Lower lobe of right lung (tissue), 2 donors: ENCODE measurements around the gene PTCRA. TPM values are rescaled to one million over a fixed set of nuclear protein-coding genes. Genes with fewer than 3 reads are reported as not detected.
A peak's percentile ranks its signal among the peaks of the same experiment; 100 is the strongest.

Experiments
- ATAC-seq, 2 donors: fragments of 200-7000 bp; cut with Tn5 transposase; one replicate each; pipeline ENCODE4 v1.9.1; 2020 to 2022; ENCODE audit warnings: mild to moderate bottlenecking in 2 of 2, moderate library complexity in 2 of 2
- DNase-seq: peaks from one replicate; pipeline ENCODE4 v3.0.0-alpha.2; 2020
- H3K27ac ChIP-seq: fragments of 200-600 bp; one replicate; pipeline ENCODE4 v1.8.0; 2022
- H3K27me3 ChIP-seq: fragments of 200-600 bp; one replicate; pipeline ENCODE4 v1.8.0; 2022; ENCODE audit warnings: low read depth
- H3K36me3 ChIP-seq: fragments of 200-600 bp; one replicate; pipeline ENCODE4 v1.8.0; 2022; ENCODE audit warnings: mild to moderate bottlenecking
- H3K4me1 ChIP-seq: fragments of 200-600 bp; one replicate; pipeline ENCODE4 v1.8.0; 2022
- H3K4me3 ChIP-seq: fragments of 200-600 bp; one replicate; pipeline ENCODE4 v1.8.0; 2022; ENCODE audit warnings: mild to moderate bottlenecking
- H3K9me3 ChIP-seq: fragments of 200-600 bp; one replicate; pipeline ENCODE4 v1.8.0; 2022
- CTCF ChIP-seq: fragments of 200-600 bp; IDR thresholded peaks from one replicate; pipeline ENCODE4 v1.8.0; 2022; ENCODE audit warnings: antibody characterized with exemption, mild to moderate bottlenecking
- intact Hi-C: fragments of 100-400 bp; cut with DNase I; formaldehyde crosslinking; loops from one replicate; pipeline ENCODE4 v1.11.0; 2022
- total RNA-seq: library from RNA; stranded (reverse); fragmentation: NEBNext Ultra II Directional; extraction: Animal tissue kit (Norgen Biotek cat#: 25700); gene quantifications from one replicate; pipeline ENCODE4 v1.2.1, GENCODE V29; 2021
- donor health status: DM: no; HTN: yes; CAD: no; lungs with severe emphysema.

Gene PTCRA
- total RNA-seq, 1 donor from 2014 or later: 9.8 TPM

- ATAC-seq: peak; percentile 38 to 52
- H3K36me3 ChIP-seq: no peaks in the 10 kb centered on the region
- H3K4me1 ChIP-seq: peaks cover 10% of the 10 kb centered on the region
- H3K27ac ChIP-seq: no peak overlapping the region
- no peak for TF ChIP-seq CTCF
- H3K9me3 ChIP-seq: no peaks in the 10 kb centered on the region
- peak overlapping the region; percentile 34 for H3K4me3 ChIP-seq
- DNase-seq: no peak
- peaks cover 10% of the 10 kb centered on the region for H3K27me3 ChIP-seq
- intact Hi-C loops: no loop called here
Measured at GRCh38 chr6:42911171-42912021, 4.5 kb upstream of the PTCRA start.

- Histone ChIP-seq H3K4me3 (no peak overlapping the region), H3K27me3 (peaks cover 10% of the 10 kb centered on the region), H3K36me3 (no peaks in the 10 kb centered on the region), H3K9me3 (no peaks in the 10 kb centered on the region), H3K4me1 (peaks cover 10% of the 10 kb centered on the region), H3K27ac (no peak overlapping the region)
- intact Hi-C loops: no loop called here
- no peak for TF ChIP-seq CTCF
- DNase-seq: no peak
- no peak for ATAC-seq
Measured at GRCh38 chr6:42914546-42914945, 1.3 kb upstream of the PTCRA start.

- Histone ChIP-seq H3K9me3 (no peaks in the 10 kb centered on the region), H3K27me3 (peaks cover 7% of the 10 kb centered on the region), H3K27ac (no peak overlapping the region), H3K36me3 (no peaks in the 10 kb centered on the region), H3K4me1 (peaks cover 7% of the 10 kb centered on the region), H3K4me3 (no peak overlapping the region)
- ATAC-seq (no peak), DNase-seq (no peak)
- intact Hi-C loops: no loop called here
- TF ChIP-seq CTCF: no peak
Measured at GRCh38 chr6:42916288-42916687, 435 bp downstream of the PTCRA start.

- Histone ChIP-seq H3K4me1 (peaks cover 5% of the 10 kb centered on the region), H3K4me3 (no peak overlapping the region), H3K9me3 (no peaks in the 10 kb centered on the region), H3K27ac (no peak overlapping the region), H3K27me3 (no peaks in the 10 kb centered on the region), H3K36me3 (no peaks in the 10 kb centered on the region)
- no peak for TF ChIP-seq CTCF
- no peak for ATAC-seq
- intact Hi-C loops: no loop called here
- DNase-seq: no peak
Measured at GRCh38 chr6:42921801-42922200, 5.9 kb downstream of the PTCRA start.

- Histone ChIP-seq H3K9me3 (no peaks in the 10 kb centered on the region), H3K4me3 (peak overlapping the region; percentile 23), H3K4me1 (peaks cover 5% of the 10 kb centered on the region), H3K27me3 (no peaks in the 10 kb centered on the region), H3K36me3 (no peaks in the 10 kb centered on the region), H3K27ac (no peak overlapping the region)
- ATAC-seq: peak; percentile 5 to 41
- no peak for DNase-seq
- TF ChIP-seq CTCF: no peak
- intact Hi-C loops: no loop called here
Measured at GRCh38 chr6:42923666-42924065, 7.8 kb downstream of the PTCRA start.
